Transverse colon (tissue), 4 donors: ENCODE measurements around the gene KLHDC4.

ENCODE experiments used
- EP300 ChIP-seq: sonication (generic); formaldehyde crosslinking; IDR thresholded peaks from one replicate; pipeline ENCODE4 v1.6.1; 2017; ENCODE audit warnings: antibody characterized with exemption, low read depth
- POLR2A ChIP-seq: fragments of 450-650 bp; IDR thresholded peaks from one replicate; pipeline ENCODE4 v1.6.1; 2016; ENCODE audit warnings: antibody characterized with exemption, mild to moderate bottlenecking, moderate library complexity
- POLR2AphosphoS5 ChIP-seq, 3 donors: sonication (generic); formaldehyde crosslinking; IDR thresholded peaks; one replicate each; pipeline ENCODE4 v1.6.1; 2016; ENCODE audit warnings: antibody characterized with exemption in 3 of 3
- TF ChIP-seq, protein P1 (sequence below), 5 experiments: fragments of 200-600 bp in 3 of 5; fragments of 450-650 bp in 2 of 5; sonication (generic) in 3 of 5; IDR thresholded peaks; 1 replicate in 2 of 5; 2 replicates in 3 of 5; pipeline ENCODE4 v1.5.1; 2016 to 2017; ENCODE audit warnings: antibody characterized with exemption in 5 of 5, inconsistent platforms in 3 of 5, mild to moderate bottlenecking in 2 of 5, moderate library complexity in 1 of 5

DNA sequence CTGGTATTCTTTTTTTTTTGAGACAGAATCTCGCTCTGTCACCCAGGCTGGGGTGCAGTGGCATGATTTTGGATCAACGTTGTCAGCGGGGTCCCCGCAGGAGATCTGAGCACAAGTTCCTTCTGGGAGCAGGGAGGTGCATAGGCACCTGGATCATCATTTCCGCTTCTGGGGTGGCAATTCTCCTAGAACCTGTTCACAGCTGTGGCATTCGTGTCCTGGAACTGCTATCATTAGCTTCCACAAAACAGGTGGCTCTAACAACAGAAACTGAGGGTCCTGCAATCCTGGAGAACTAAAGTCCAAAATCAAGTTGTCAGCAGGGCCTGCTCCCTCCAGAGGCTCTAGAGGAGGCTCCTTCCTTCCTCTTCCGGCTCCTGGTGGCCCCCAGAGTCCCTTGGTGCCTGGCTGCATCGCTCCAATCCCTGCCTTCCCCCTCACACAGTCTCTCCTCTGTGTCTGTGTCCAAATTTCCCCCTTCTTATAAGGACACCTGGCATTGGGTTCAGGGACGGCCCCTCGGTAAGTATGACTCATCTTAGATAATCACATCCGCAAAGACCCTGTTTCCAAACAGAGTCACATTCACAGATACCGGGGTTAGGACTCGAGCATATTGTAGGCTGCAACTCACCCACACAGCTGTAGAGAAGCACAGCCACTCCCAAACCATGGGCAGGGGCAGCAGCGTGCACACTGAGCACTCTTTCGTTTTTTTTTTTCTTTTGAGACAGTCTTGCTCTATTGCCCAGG is 43.5 kb upstream of the KLHDC4 start:
- TF ChIP-seq POLR2A = no peak
- TF ChIP-seq, protein P1, sequence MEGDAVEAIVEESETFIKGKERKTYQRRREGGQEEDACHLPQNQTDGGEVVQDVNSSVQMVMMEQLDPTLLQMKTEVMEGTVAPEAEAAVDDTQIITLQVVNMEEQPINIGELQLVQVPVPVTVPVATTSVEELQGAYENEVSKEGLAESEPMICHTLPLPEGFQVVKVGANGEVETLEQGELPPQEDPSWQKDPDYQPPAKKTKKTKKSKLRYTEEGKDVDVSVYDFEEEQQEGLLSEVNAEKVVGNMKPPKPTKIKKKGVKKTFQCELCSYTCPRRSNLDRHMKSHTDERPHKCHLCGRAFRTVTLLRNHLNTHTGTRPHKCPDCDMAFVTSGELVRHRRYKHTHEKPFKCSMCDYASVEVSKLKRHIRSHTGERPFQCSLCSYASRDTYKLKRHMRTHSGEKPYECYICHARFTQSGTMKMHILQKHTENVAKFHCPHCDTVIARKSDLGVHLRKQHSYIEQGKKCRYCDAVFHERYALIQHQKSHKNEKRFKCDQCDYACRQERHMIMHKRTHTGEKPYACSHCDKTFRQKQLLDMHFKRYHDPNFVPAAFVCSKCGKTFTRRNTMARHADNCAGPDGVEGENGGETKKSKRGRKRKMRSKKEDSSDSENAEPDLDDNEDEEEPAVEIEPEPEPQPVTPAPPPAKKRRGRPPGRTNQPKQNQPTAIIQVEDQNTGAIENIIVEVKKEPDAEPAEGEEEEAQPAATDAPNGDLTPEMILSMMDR (IDR thresholded peaks at IDR 0.05) = no peak
- no peak for TF ChIP-seq POLR2AphosphoS5 (IDR thresholded peaks at IDR 0.05)
- TF ChIP-seq EP300 = no peak
